ENCODE data around the gene MEGF11.

Gene MEGF11

GRCh38 chr15:65963911-65964482 lies 289.6 kb downstream of the MEGF11 start:
- POLR2A ChIA-PET, result no interaction called here

GRCh38 chr15:65963358-65963757 lies 290.2 kb downstream of the MEGF11 start:
- ChIA-PET POLR2A (no interaction called here), CTCF (no interaction called here)
- no peak overlapping the region for H3K4me3 ChIP-seq (ENCODE audit: low read depth, low read length)
- TF ChIP-seq ZNF23 (tag by site-specific recombination; IDR thresholded peaks at IDR 0.05; ENCODE audit: borderline replicate concordance), result no peak
- TF ChIP-seq KLF8 (tag by site-specific recombination; IDR thresholded peaks at IDR 0.05), result no peak
- no peak for TF ChIP-seq YY1 (tag by site-specific recombination; IDR thresholded peaks at IDR 0.05)
- no peak for TF ChIP-seq MEIS1 (CRISPR knock-in tag; IDR thresholded peaks at IDR 0.05; ENCODE audit: borderline replicate concordance)
- no peak for TF ChIP-seq ZNF521 (tag by site-specific recombination; IDR thresholded peaks at IDR 0.05)
- TF ChIP-seq ZNF548 (tag by site-specific recombination; IDR thresholded peaks at IDR 0.05), result no peak
- no peak for TF ChIP-seq ZNF518A (tag by site-specific recombination; conservative IDR thresholded peaks at IDR 0.05; ENCODE audit: low read depth)
- no peak for TF ChIP-seq GLI4 (tag by site-specific recombination; IDR thresholded peaks at IDR 0.05)
- TF ChIP-seq BCL6B (tag by site-specific recombination; IDR thresholded peaks at IDR 0.05), result no peak
- no peak for TF ChIP-seq ZNF785 (tag by site-specific recombination; IDR thresholded peaks at IDR 0.05)
- TF ChIP-seq HIC1 (tag by site-specific recombination; IDR thresholded peaks at IDR 0.05), result no peak
- no peak for TF ChIP-seq ZNF639 (tag by site-specific recombination; IDR thresholded peaks at IDR 0.05)
- TF ChIP-seq ZNF488 (tag by site-specific recombination; IDR thresholded peaks at IDR 0.05), result no peak
- TF ChIP-seq ZNF76 (tag by site-specific recombination; IDR thresholded peaks at IDR 0.05; ENCODE audit: borderline replicate concordance, low read depth), result no peak
- no peak for TF ChIP-seq ZNF596 (tag by site-specific recombination; IDR thresholded peaks at IDR 0.05)
- TF ChIP-seq GLIS1 (tag by site-specific recombination; IDR thresholded peaks at IDR 0.05), result no peak
- TF ChIP-seq ZNF549 (tag by site-specific recombination; IDR thresholded peaks at IDR 0.05), result no peak
- TF ChIP-seq ZNF449 (tag by site-specific recombination; IDR thresholded peaks at IDR 0.05), result no peak
- H3K27ac ChIP-seq (ENCODE audit: extremely low read depth, low read depth, low read length), result no peak overlapping the region
- H3K4me1 ChIP-seq (ENCODE audit: control insufficient read depth, insufficient read depth, low read length), result no peaks in the 10 kb centered on the region
- H3K9me3 ChIP-seq (ENCODE audit: control insufficient read depth, insufficient read depth, low read depth, low read length), result no peaks in the 10 kb centered on the region
- no peaks in the 10 kb centered on the region for H3K36me3 ChIP-seq (ENCODE audit: control insufficient read depth in 2 of 2, insufficient read depth in 1 of 2, low read length in 2 of 2)

More at GRCh38 chr15:65963911-65964482, 289.6 kb downstream of the MEGF11 start:
- Histone ChIP-seq H3K4me1 (ENCODE audit: control insufficient read depth, insufficient read depth, low read length) (no peaks in the 10 kb centered on the region), H3K4me3 (ENCODE audit: low read depth, low read length) (no peak overlapping the region), H3K27ac (ENCODE audit: extremely low read depth, low read depth, low read length) (no peak overlapping the region), H3K36me3 (ENCODE audit: control insufficient read depth in 2 of 2, insufficient read depth in 1 of 2, low read length in 2 of 2) (no peaks in the 10 kb centered on the region), H3K9me3 (ENCODE audit: control insufficient read depth, insufficient read depth, low read depth, low read length) (no peaks in the 10 kb centered on the region)
- CTCF ChIA-PET, result no interaction called here
- TF ChIP-seq ZFP41 (tag by site-specific recombination; IDR thresholded peaks at IDR 0.05; ENCODE audit: borderline replicate concordance), result no peak
- no peak for TF ChIP-seq ZNF791 (tag by site-specific recombination; IDR thresholded peaks at IDR 0.05)
- 0 out of 2 replicates have a peak, but pooled peaks have one; percentile 25 for TF ChIP-seq ZFHX2 (tag by site-specific recombination; conservative IDR thresholded peaks at IDR 0.05)
- TF ChIP-seq ZNF610 (tag by site-specific recombination; IDR thresholded peaks at IDR 0.05; ENCODE audit: borderline replicate concordance), result no peak
- TF ChIP-seq BCL11A (tag by site-specific recombination; IDR thresholded peaks at IDR 0.05; ENCODE audit: low read depth), result no peak
- TF ChIP-seq ZNF433 (tag by site-specific recombination; IDR thresholded peaks at IDR 0.05; ENCODE audit: low read depth), result no peak
- TF ChIP-seq ZNF341 (tag by site-specific recombination; IDR thresholded peaks at IDR 0.05; ENCODE audit: low read depth), result peak; percentile 24; the same call in 1 of the 2 replicates
- TF ChIP-seq SP7 (tag by site-specific recombination; IDR thresholded peaks at IDR 0.05), result no peak
- no peak for TF ChIP-seq ZNF561 (tag by site-specific recombination; IDR thresholded peaks at IDR 0.05; ENCODE audit: borderline replicate concordance)
